ENCODE measurements around the gene PSMC3.

- TF ChIP-seq, protein P1, sequence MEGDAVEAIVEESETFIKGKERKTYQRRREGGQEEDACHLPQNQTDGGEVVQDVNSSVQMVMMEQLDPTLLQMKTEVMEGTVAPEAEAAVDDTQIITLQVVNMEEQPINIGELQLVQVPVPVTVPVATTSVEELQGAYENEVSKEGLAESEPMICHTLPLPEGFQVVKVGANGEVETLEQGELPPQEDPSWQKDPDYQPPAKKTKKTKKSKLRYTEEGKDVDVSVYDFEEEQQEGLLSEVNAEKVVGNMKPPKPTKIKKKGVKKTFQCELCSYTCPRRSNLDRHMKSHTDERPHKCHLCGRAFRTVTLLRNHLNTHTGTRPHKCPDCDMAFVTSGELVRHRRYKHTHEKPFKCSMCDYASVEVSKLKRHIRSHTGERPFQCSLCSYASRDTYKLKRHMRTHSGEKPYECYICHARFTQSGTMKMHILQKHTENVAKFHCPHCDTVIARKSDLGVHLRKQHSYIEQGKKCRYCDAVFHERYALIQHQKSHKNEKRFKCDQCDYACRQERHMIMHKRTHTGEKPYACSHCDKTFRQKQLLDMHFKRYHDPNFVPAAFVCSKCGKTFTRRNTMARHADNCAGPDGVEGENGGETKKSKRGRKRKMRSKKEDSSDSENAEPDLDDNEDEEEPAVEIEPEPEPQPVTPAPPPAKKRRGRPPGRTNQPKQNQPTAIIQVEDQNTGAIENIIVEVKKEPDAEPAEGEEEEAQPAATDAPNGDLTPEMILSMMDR (conservative IDR thresholded peaks at IDR 0.05), result no peak
- TF ChIP-seq ZFX (IDR thresholded peaks at IDR 0.05), result no peak
Observed at GRCh38 chr11:47451990-47452389, 25.8 kb upstream of the PSMC3 start.

Measured in C4-2B (cell line).